ENCODE measurements around the gene UGT1A4. TPM values are rescaled to one million over a fixed set of nuclear protein-coding genes. Genes with fewer than 3 reads are reported as not detected.

UGT1A4 gene
- total RNA-seq, 3 donors from 2014 or later (not counting 1 experiment from before 2014, with no cell fraction given), result not detected

- no peak for TF ChIP-seq CTCF (IDR thresholded peaks at IDR 0.05)
- Mint-ChIP-seq H3K36me3 (no peaks in the 10 kb centered on the region), H3K4me1 (no peaks in the 10 kb centered on the region), H3K27ac (no peak overlapping the region), H3K9me3 (no peaks in the 10 kb centered on the region), H3K4me3 (no peak overlapping the region), H3K27me3 (ENCODE audit: low read depth in 2 of 2) (peaks cover 28 to 50% of the 10 kb centered on the region in 2 donors)
- Histone ChIP-seq H3K4me3 (ENCODE audit: low read length) (no peak overlapping the region), H3K36me3 (ENCODE audit: control insufficient read depth, insufficient read depth, low read length) (no peaks in the 10 kb centered on the region), H3K4me1 (ENCODE audit: control insufficient read depth, insufficient read depth, low read length) (no peaks in the 10 kb centered on the region), H3K27ac (ENCODE audit: low read length) (no peak overlapping the region), H3K9me3 (ENCODE audit: control insufficient read depth, insufficient read depth, low read length) (no peaks in the 10 kb centered on the region), H3K27me3 (ENCODE audit: control insufficient read depth, insufficient read depth, low read length) (peaks cover 4% of the 10 kb centered on the region)
- intact Hi-C loops (cut with micrococcal nuclease), result no loop called here
- DNase-seq (no peak), ATAC-seq (no peak)
- 83% methylated on average over 4 of the region's 4 CpGs for WGBS (ENCODE audit: insufficient coverage)
Measured at GRCh38 chr2:233768076-233768475, 49.5 kb downstream of the UGT1A4 start.

GRCh38 chr2:233769260-233769659, 50.7 kb downstream of the UGT1A4 start:
- Mint-ChIP-seq H3K4me1 (no peaks in the 10 kb centered on the region), H3K27ac (no peak overlapping the region), H3K27me3 (ENCODE audit: low read depth in 2 of 2) (peaks cover 20 to 38% of the 10 kb centered on the region in 2 donors), H3K4me3 (no peak overlapping the region), H3K36me3 (no peaks in the 10 kb centered on the region), H3K9me3 (no peaks in the 10 kb centered on the region)
- Histone ChIP-seq H3K27me3 (ENCODE audit: control insufficient read depth, insufficient read depth, low read length) (peaks cover 4% of the 10 kb centered on the region), H3K27ac (ENCODE audit: low read length) (no peak overlapping the region), H3K4me1 (ENCODE audit: control insufficient read depth, insufficient read depth, low read length) (no peaks in the 10 kb centered on the region), H3K4me3 (ENCODE audit: low read length) (no peak overlapping the region), H3K9me3 (ENCODE audit: control insufficient read depth, insufficient read depth, low read length) (no peaks in the 10 kb centered on the region), H3K36me3 (ENCODE audit: control insufficient read depth, insufficient read depth, low read length) (no peaks in the 10 kb centered on the region)
- WGBS (ENCODE audit: insufficient coverage), result 94% methylated on average over 9 of the region's 9 CpGs
- TF ChIP-seq CTCF (IDR thresholded peaks at IDR 0.05), result no peak
- ATAC-seq (no peak), DNase-seq (no peak)
- intact Hi-C loops (cut with micrococcal nuclease), result no loop called here

GRCh38 chr2:233772153-233772552, 53.6 kb downstream of the UGT1A4 start:
- no peaks in the 10 kb centered on the region for H3K4me1 ChIP-seq (ENCODE audit: control insufficient read depth, insufficient read depth, low read length)
- no peak overlapping the region for H3K27ac ChIP-seq (ENCODE audit: low read length)
- intact Hi-C loops (cut with micrococcal nuclease), result no loop called here
- H3K9me3 Mint-ChIP-seq, result peaks cover 0 to 3% of the 10 kb centered on the region in 2 donors
- DNase-seq, result no peak
- H3K27ac Mint-ChIP-seq, result no peak overlapping the region
- H3K9me3 ChIP-seq (ENCODE audit: control insufficient read depth, insufficient read depth, low read length), result peaks cover 3% of the 10 kb centered on the region
- TF ChIP-seq CTCF (IDR thresholded peaks at IDR 0.05), result no peak
- peaks cover 4% of the 10 kb centered on the region for H3K27me3 ChIP-seq (ENCODE audit: control insufficient read depth, insufficient read depth, low read length)
- no peak overlapping the region for H3K4me3 ChIP-seq (ENCODE audit: low read length)
- no peak overlapping the region for H3K4me3 Mint-ChIP-seq
- ATAC-seq, result no peak
- H3K27me3 Mint-ChIP-seq (ENCODE audit: low read depth in 2 of 2), result peaks cover 22 to 55% of the 10 kb centered on the region in 2 donors
- 91% methylated on average over 16 of the region's 16 CpGs for WGBS (ENCODE audit: insufficient coverage)
- H3K36me3 ChIP-seq (ENCODE audit: control insufficient read depth, insufficient read depth, low read length), result no peaks in the 10 kb centered on the region
- H3K4me1 Mint-ChIP-seq, result no peaks in the 10 kb centered on the region
- no peaks in the 10 kb centered on the region for H3K36me3 Mint-ChIP-seq

- H3K27ac Mint-ChIP-seq, result no peak overlapping the region
- intact Hi-C loops (cut with micrococcal nuclease), result no loop called here
- no peaks in the 10 kb centered on the region for H3K4me1 Mint-ChIP-seq
- DNase-seq (no peak), ATAC-seq (no peak)
- H3K36me3 Mint-ChIP-seq, result no peaks in the 10 kb centered on the region
- H3K9me3 ChIP-seq (ENCODE audit: control insufficient read depth, insufficient read depth, low read length), result peaks cover 3% of the 10 kb centered on the region
- no peak overlapping the region for H3K4me3 ChIP-seq (ENCODE audit: low read length)
- no peak for TF ChIP-seq CTCF (IDR thresholded peaks at IDR 0.05)
- H3K27me3 ChIP-seq (ENCODE audit: control insufficient read depth, insufficient read depth, low read length), result peaks cover 1% of the 10 kb centered on the region
- WGBS (ENCODE audit: insufficient coverage), result 78% methylated on average over 5 of the region's 5 CpGs
- H3K4me3 Mint-ChIP-seq, result no peak overlapping the region
- H3K36me3 ChIP-seq (ENCODE audit: control insufficient read depth, insufficient read depth, low read length), result no peaks in the 10 kb centered on the region
- H3K27me3 Mint-ChIP-seq (ENCODE audit: low read depth in 2 of 2), result peaks cover 19 to 55% of the 10 kb centered on the region in 2 donors
- no peaks in the 10 kb centered on the region for H3K4me1 ChIP-seq (ENCODE audit: control insufficient read depth, insufficient read depth, low read length)
- peaks cover 0 to 3% of the 10 kb centered on the region in 2 donors for H3K9me3 Mint-ChIP-seq
- no peak overlapping the region for H3K27ac ChIP-seq (ENCODE audit: low read length)
Measured at GRCh38 chr2:233772583-233772982, 54.0 kb downstream of the UGT1A4 start.

Measured in natural killer cell (primary cell).